Activated naive CD4-positive, alpha-beta T cell treated with anti-CD3 and anti-CD28 coated beads, Interleukin-2, amount 10 ng/mL, durations not matched to agents 7 days and 5 days (primary cell): Measurements from ENCODE around the gene PRC1.
"Not testable (repeated sequence)": the region's sequence is repeated elsewhere in the genome, so short reads cannot be mapped to it uniquely, and the experiment has no call there.

Source experiments
- CTCF ChIA-PET: fragments of 350-600 bp; sonication (Branson Sonifier 250); formaldehyde crosslinking; loops from one replicate; lab custom pipeline; 2021; ENCODE audit warnings: antibody characterized with exemption; lab: Charles Lee
- DNase-seq: peaks from one replicate; pipeline ENCODE4 v3.0.0-alpha.2; 2020
- H3K27ac Mint-ChIP-seq: one replicate; pipeline ENCODE4 v1.8.0; 2021; ENCODE audit warnings: mild to moderate bottlenecking, moderate library complexity, mixed read lengths
- H3K27me3 Mint-ChIP-seq: one replicate; pipeline ENCODE4 v1.8.0; 2021; ENCODE audit warnings: mild to moderate bottlenecking, mixed read lengths
- H3K36me3 Mint-ChIP-seq: one replicate; pipeline ENCODE4 v1.8.0; 2021; ENCODE audit warnings: mixed read lengths
- H3K4me1 Mint-ChIP-seq: one replicate; pipeline ENCODE4 v1.8.0; 2021; ENCODE audit warnings: mixed read lengths
- H3K4me3 Mint-ChIP-seq: one replicate; pipeline ENCODE4 v1.8.0; 2021; ENCODE audit warnings: mild to moderate bottlenecking, moderate library complexity, mixed read lengths
- H3K9me3 Mint-ChIP-seq: one replicate; pipeline ENCODE4 v1.8.0; 2021; ENCODE audit warnings: mixed read lengths

Gene PRC1

GRCh38 chr15:90931828-90932659 is 62.3 kb downstream of the PRC1 start, which contains the start of gene HDDC3:
HDDC3 (minus strand) TSS chr15:90932549; CDS start chr15:90932540, 9 bp downstream.
- H3K4me3 Mint-ChIP-seq: peak within 1 kb of the TSS; percentile 98
- no peaks in the 10 kb centered on the region for H3K27me3 Mint-ChIP-seq
- CTCF ChIA-PET: interaction anchor here (0.6 to 8.1 kb wide), 43 partner anchors 8 to 701 kb away, joined by 3 to 160 read pairs (median 4); partner anchors contain the start of genes FES, MAN2A2 and RCCD1
- H3K9me3 Mint-ChIP-seq: no peaks in the 10 kb centered on the region
- H3K36me3 Mint-ChIP-seq: peaks cover 21% of the 10 kb centered on the region
- DNase-seq: peak; percentile 93
- peak within 1 kb of the TSS; percentile 100 for H3K27ac Mint-ChIP-seq
- peaks cover 70% of the 10 kb centered on the region for H3K4me1 Mint-ChIP-seq

DNA sequence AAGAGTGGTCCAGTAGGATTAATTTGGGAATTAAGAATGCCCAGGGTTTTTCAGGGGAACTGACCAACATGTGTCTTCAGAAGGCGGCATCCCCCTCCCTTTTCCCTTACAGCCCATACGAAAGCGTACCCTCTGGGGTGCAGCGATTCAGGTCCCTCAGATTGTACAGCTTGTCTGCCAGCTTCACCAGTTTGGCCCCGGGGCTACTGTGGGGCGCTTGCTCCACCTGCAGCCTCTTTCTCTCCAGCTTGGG is 62.8 kb downstream of the PRC1 start:
- no peak for DNase-seq
- Mint-ChIP-seq H3K4me3 (peak overlapping the region; percentile 98), H3K27ac (peak overlapping the region; percentile 100), H3K4me1 (peaks cover 65% of the 10 kb centered on the region), H3K27me3 (no peaks in the 10 kb centered on the region), H3K36me3 (peaks cover 17% of the 10 kb centered on the region), H3K9me3 (no peaks in the 10 kb centered on the region)
- CTCF ChIA-PET: interaction anchor here (0.8 to 8.1 kb wide), 29 partner anchors 8 to 701 kb away, joined by 3 to 160 read pairs (median 6); partner anchors contain the start of genes FES, MAN2A2 and RCCD1

GRCh38 chr15:90930861-90931574 is 63.3 kb downstream of the PRC1 start:
- no peak for DNase-seq
- peak overlapping the region; percentile 98 for H3K4me3 Mint-ChIP-seq
- no peaks in the 10 kb centered on the region for H3K27me3 Mint-ChIP-seq
- peak overlapping the region; percentile 100 for H3K27ac Mint-ChIP-seq
- CTCF ChIA-PET: interaction anchor here (0.6 to 8.1 kb wide), 29 partner anchors 8 to 700 kb away, joined by 3 to 160 read pairs (median 6); partner anchors contain the start of genes FES, MAN2A2 and RCCD1
- peaks cover 12% of the 10 kb centered on the region for H3K36me3 Mint-ChIP-seq
- peaks cover 60% of the 10 kb centered on the region for H3K4me1 Mint-ChIP-seq
- no peaks in the 10 kb centered on the region for H3K9me3 Mint-ChIP-seq

GRCh38 chr15:90929246-90930019 is 64.9 kb downstream of the PRC1 start:
- CTCF ChIA-PET: interaction anchor here (1.0 to 8.1 kb wide), 2 partner anchors 26 to 636 kb away, joined by 3 to 160 read pairs; partner anchors contain the start of gene MAN2A2
- H3K36me3 Mint-ChIP-seq: peaks cover 14% of the 10 kb centered on the region
- peak overlapping the region; percentile 100 for H3K27ac Mint-ChIP-seq
- peaks cover 57% of the 10 kb centered on the region for H3K4me1 Mint-ChIP-seq
- no peaks in the 10 kb centered on the region for H3K9me3 Mint-ChIP-seq
- H3K4me3 Mint-ChIP-seq: peak overlapping the region; percentile 98
- no peak for DNase-seq
- H3K27me3 Mint-ChIP-seq: no peaks in the 10 kb centered on the region

- peak overlapping the region; percentile 74 for H3K27ac Mint-ChIP-seq
Observed at GRCh38 chr15:90928106-90928505, 66.2 kb downstream of the PRC1 start.

DNA sequence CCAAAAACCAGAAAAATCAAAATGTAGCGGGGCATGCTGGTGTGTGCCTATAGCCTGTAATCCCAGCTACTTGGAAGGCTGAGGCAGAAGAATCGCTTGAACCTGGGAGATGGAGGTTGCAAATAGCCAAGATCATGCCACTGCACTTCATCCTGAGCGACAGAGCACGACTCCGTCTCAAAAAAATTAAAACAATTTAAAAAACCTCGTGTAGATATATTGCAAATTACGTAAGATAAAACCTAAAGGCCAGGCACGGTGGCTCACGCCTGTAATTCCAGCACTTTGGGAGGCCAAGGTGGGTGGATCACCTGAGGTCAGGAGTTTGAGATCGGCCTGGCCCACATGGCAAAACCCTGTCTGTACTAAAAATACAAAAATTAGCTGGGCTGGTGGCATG is 67.6 kb downstream of the PRC1 start:
- H3K9me3 Mint-ChIP-seq, H3K4me3 Mint-ChIP-seq, H3K27me3 Mint-ChIP-seq, DNase-seq, H3K27ac Mint-ChIP-seq: not testable (repeated sequence)
- peaks cover 37% of the 10 kb centered on the region for H3K4me1 Mint-ChIP-seq
- CTCF ChIA-PET: interaction anchor here (1.0 to 1.1 kb wide), 2 partner anchors 21 to 29 kb away, joined by 3 read pairs; no protein-coding TSS in a partner anchor
- peaks cover 26% of the 10 kb centered on the region for H3K36me3 Mint-ChIP-seq

More at GRCh38 chr15:90928106-90928505, 66.2 kb downstream of the PRC1 start:
- H3K9me3 Mint-ChIP-seq, H3K27me3 Mint-ChIP-seq, CTCF ChIA-PET, DNase-seq: not testable (repeated sequence)
- Mint-ChIP-seq H3K4me3 (peak overlapping the region; percentile 54), H3K4me1 (peaks cover 44% of the 10 kb centered on the region), H3K36me3 (peaks cover 20% of the 10 kb centered on the region)

DNA sequence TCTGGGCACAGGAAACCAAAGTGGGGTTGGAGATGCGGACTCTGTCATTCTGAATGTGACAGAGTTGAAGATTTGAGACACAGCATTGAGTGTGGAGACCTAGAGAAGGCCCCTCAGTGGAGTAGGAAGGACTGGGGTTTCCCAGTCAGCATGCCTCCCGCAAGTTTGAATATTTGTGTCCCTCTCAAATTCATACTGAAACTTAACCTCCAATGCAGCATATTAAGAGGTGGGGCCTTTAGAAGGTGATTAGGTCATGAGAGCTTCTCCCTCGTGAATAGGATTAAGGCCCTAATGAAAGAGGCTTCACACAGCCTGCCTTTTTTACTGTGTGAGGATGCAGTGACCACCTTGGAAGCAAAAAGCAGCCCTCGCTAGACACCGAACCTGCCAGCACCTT is 70.0 kb downstream of the PRC1 start:
- peaks cover 42% of the 10 kb centered on the region for H3K36me3 Mint-ChIP-seq
- H3K4me3 Mint-ChIP-seq: no peak overlapping the region
- CTCF ChIA-PET: interaction anchor here (1.5 to 2.5 kb wide), 2 partner anchors 10 to 20 kb away, joined by 4 to 10 read pairs; partner anchors contain the start of gene UNC45A
- DNase-seq: no peak
- peaks cover 15% of the 10 kb centered on the region for H3K4me1 Mint-ChIP-seq
- no peaks in the 10 kb centered on the region for H3K27me3 Mint-ChIP-seq
- no peaks in the 10 kb centered on the region for H3K9me3 Mint-ChIP-seq
- peak overlapping the region; percentile 28 for H3K27ac Mint-ChIP-seq

- H3K27me3 Mint-ChIP-seq, H3K9me3 Mint-ChIP-seq, H3K27ac Mint-ChIP-seq, DNase-seq, H3K4me3 Mint-ChIP-seq, H3K4me1 Mint-ChIP-seq: not testable (repeated sequence)
- CTCF ChIA-PET: interaction anchor here (0.7 to 2.6 kb wide), 5 partner anchors 8 to 275 kb away, joined by 3 to 13 read pairs (median 6); partner anchors contain the start of genes HDDC3, MAN2A2 and UNC45A
- H3K36me3 Mint-ChIP-seq: peaks cover 48% of the 10 kb centered on the region
Observed at GRCh38 chr15:90922712-90923322, 71.5 kb downstream of the PRC1 start.

GRCh38 chr15:90921887-90922286 is 72.4 kb downstream of the PRC1 start:
- Mint-ChIP-seq H3K9me3 (no peaks in the 10 kb centered on the region), H3K36me3 (peaks cover 56% of the 10 kb centered on the region), H3K27me3 (no peaks in the 10 kb centered on the region), H3K4me1 (peaks cover 6% of the 10 kb centered on the region), H3K4me3 (no peak overlapping the region), H3K27ac (no peak overlapping the region)
- CTCF ChIA-PET: interaction anchor here (0.7 to 2.6 kb wide), 4 partner anchors 11 to 274 kb away, joined by 3 to 13 read pairs (median 8); partner anchors contain the start of genes HDDC3, MAN2A2 and UNC45A
- DNase-seq: no peak

DNA sequence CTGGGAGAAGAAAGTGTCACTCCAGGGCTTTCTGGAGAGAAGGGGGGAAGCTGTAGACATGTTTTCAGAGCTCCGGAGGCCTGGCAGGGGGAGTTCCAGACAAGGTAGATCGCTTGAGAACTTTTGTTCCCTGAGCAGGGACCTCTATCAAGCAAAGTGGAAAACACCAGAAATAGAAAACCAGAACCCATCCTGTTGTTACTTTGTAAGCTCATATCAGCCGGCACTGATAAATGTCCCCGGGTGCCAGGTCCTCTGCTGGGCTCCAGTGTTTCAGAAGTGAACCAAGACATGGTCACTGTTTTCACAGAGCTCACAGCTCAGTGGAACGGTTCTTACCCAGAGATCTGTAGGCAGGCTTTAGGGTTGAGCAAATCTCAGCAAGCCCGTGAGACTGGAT is 75.5 kb downstream of the PRC1 start:
- Mint-ChIP-seq H3K36me3 (peaks cover 71% of the 10 kb centered on the region), H3K27me3 (no peaks in the 10 kb centered on the region), H3K4me3 (no peak overlapping the region), H3K9me3 (no peaks in the 10 kb centered on the region), H3K27ac (no peak overlapping the region), H3K4me1 (no peaks in the 10 kb centered on the region)
- CTCF ChIA-PET: interaction anchor here (0.8 to 1.7 kb wide), 3 partner anchors 12 to 17 kb away, joined by 3 to 6 read pairs (median 3); partner anchors contain the start of gene MAN2A2
- DNase-seq: no peak

- Mint-ChIP-seq H3K27me3 (no peaks in the 10 kb centered on the region), H3K36me3 (peaks cover 72% of the 10 kb centered on the region), H3K27ac (no peak overlapping the region), H3K4me1 (no peaks in the 10 kb centered on the region), H3K4me3 (no peak overlapping the region), H3K9me3 (no peaks in the 10 kb centered on the region)
- no peak for DNase-seq
- CTCF ChIA-PET: interaction anchor here (0.8 to 1.7 kb wide), 3 partner anchors 13 to 17 kb away, joined by 3 to 6 read pairs (median 3); no protein-coding TSS in a partner anchor
Observed at GRCh38 chr15:90918034-90918788, 76.1 kb downstream of the PRC1 start.

DNA sequence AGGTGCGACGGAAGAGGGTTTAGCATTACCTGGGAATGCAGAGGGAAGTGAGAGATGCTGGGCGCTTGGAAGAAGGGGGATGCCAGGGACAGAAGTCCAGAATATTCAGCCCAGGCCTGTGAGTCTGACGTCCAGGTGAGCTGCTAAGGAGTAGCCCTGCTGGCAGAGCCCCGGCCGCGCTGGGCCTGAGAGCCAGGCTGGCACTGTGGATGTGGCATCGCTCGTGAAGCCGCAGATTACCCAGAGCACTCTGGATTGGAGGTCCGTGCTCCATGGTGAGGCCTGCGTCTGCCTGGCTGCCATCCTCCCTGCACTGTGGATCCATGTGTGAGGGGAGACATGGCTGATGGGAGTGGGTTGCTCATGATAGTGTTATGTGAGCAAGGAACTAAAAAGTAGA is 76.8 kb downstream of the PRC1 start:
- CTCF ChIA-PET: interaction anchor here (1.5 to 1.7 kb wide), 2 partner anchors 13 to 14 kb away, joined by 3 to 6 read pairs; no protein-coding TSS in a partner anchor
- H3K4me3 Mint-ChIP-seq: no peak overlapping the region
- no peaks in the 10 kb centered on the region for H3K27me3 Mint-ChIP-seq
- H3K4me1 Mint-ChIP-seq: no peaks in the 10 kb centered on the region
- DNase-seq: no peak
- H3K27ac Mint-ChIP-seq: peak overlapping the region; percentile 31
- H3K36me3 Mint-ChIP-seq: peaks cover 75% of the 10 kb centered on the region
- no peaks in the 10 kb centered on the region for H3K9me3 Mint-ChIP-seq
